ENCODE measurements around the gene DUSP5.
"Not testable (repeated sequence)": the region's sequence is repeated elsewhere in the genome, so short reads cannot be mapped to it uniquely, and the experiment has no call there.

Gene DUSP5, protein sequence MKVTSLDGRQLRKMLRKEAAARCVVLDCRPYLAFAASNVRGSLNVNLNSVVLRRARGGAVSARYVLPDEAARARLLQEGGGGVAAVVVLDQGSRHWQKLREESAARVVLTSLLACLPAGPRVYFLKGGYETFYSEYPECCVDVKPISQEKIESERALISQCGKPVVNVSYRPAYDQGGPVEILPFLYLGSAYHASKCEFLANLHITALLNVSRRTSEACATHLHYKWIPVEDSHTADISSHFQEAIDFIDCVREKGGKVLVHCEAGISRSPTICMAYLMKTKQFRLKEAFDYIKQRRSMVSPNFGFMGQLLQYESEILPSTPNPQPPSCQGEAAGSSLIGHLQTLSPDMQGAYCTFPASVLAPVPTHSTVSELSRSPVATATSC

DNA sequence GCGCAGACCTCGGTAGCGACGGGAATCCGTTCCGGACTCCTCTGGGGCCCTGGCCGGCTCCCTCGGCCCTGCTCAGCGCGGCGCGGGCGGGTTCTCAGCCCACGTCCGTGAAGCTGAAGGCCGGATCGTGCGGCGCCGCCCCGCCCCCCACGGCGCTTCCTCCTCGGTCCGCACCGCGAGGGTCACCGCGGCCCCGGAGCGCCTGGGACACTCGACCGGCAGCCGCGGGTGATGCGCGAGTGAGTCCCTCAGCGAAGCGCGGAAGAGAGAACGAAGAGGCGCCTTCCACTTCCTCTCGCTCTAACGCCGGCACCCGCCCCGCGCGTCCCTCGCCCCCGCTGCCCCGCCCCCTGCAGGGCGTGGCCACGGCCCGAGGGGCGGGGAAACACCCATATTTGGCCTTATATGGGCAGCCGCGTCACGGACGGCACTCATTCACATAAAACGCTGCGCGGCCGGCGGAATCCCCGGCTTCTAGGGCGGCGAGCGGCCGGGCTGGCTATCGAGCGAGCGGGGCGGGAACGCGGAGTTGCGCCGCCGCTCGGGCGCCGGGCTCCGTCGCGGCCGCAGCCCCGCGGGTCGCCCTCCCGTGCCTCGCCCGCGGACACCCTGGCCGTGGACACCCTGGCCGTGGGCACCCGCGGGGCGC is at the start of gene DUSP5:
Gene DUSP5 (plus strand): TSS at position 470 of the 649 bp plus-strand sequence. CDS start 215 bp downstream, outside the sequence.
- H3K27ac Mint-ChIP-seq, result peak within 1 kb of the TSS; percentile 89
- no peaks in the 10 kb centered on the region for H3K9me3 Mint-ChIP-seq (ENCODE audit: low read depth)
- H3K4me1 Mint-ChIP-seq (ENCODE audit: low read depth), result peaks cover 56% of the 10 kb centered on the region
- no peaks in the 10 kb centered on the region for H3K27me3 Mint-ChIP-seq
- H3K36me3 Mint-ChIP-seq, result peaks cover 10% of the 10 kb centered on the region
- peak within 1 kb of the TSS; percentile 95 for H3K4me3 Mint-ChIP-seq

- Mint-ChIP-seq H3K27me3 (peaks cover 1% of the 10 kb centered on the region), H3K9me3 (ENCODE audit: low read depth) (no peaks in the 10 kb centered on the region), H3K4me1 (ENCODE audit: low read depth) (no peaks in the 10 kb centered on the region), H3K36me3 (no peaks in the 10 kb centered on the region), H3K27ac (no peak overlapping the region), H3K4me3 (no peak overlapping the region)
Observed at GRCh38 chr10:110448682-110449418, 48.9 kb upstream of the DUSP5 start.

- no peaks in the 10 kb centered on the region for H3K27me3 Mint-ChIP-seq
- peak overlapping the region; percentile 47 for H3K27ac Mint-ChIP-seq
- H3K9me3 Mint-ChIP-seq (ENCODE audit: low read depth), result no peaks in the 10 kb centered on the region
- H3K4me3 Mint-ChIP-seq, result no peak overlapping the region
- peaks cover 23% of the 10 kb centered on the region for H3K4me1 Mint-ChIP-seq (ENCODE audit: low read depth)
- no peaks in the 10 kb centered on the region for H3K36me3 Mint-ChIP-seq
Observed at GRCh38 chr10:110455446-110455845, 42.3 kb upstream of the DUSP5 start.

DNA sequence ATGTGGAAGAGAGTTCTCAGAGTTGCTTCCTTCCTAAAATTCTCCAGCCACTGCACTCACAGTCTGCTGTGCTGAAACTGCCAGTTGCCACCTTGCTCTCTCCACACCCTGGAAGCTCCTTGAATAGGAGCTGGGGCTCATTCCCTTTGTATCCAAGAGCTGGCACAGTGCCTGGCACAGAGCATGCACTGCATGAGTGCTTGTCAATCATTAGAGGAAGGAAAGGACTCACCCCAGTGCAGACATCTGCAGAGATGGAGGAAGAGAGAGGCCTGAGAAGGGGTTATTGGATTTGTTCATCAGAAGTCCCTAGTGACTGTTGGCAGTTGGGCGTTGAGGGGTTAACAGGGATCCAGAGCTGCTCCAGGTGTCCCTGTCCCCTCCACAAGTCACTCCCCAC is 41.7 kb upstream of the DUSP5 start:
- H3K4me1 Mint-ChIP-seq (ENCODE audit: low read depth), result peaks cover 27% of the 10 kb centered on the region
- no peak overlapping the region for H3K27ac Mint-ChIP-seq
- H3K9me3 Mint-ChIP-seq (ENCODE audit: low read depth), result no peaks in the 10 kb centered on the region
- no peak overlapping the region for H3K4me3 Mint-ChIP-seq
- H3K27me3 Mint-ChIP-seq, result no peaks in the 10 kb centered on the region
- no peaks in the 10 kb centered on the region for H3K36me3 Mint-ChIP-seq

DNA sequence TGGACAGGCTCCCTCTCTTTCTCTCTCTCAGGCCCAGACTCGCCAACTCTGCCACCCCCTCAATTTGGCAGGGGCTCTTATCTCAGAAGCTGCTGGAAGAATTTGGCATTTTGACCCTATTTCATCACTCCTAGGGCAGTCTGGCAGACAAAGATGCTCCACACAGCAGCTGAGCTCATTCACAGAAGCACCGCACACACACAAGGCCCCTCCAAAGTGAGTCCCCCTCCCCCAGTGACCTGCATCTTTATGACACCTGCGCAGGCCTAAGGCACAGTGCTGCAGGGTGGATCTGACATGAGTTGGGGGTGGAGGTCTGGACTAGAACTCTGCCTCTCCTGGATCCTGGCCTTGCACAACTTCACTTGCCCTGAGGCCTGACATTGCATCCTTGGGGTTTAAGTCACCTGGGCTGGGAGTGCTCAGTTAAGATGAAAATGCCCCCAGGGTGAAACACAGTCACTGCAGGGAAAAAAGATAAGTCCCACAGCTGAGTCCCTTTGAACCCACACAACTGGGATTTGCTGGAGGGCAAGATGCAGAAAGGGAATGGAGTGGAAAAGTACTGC is 41.1 kb upstream of the DUSP5 start:
- no peaks in the 10 kb centered on the region for H3K36me3 Mint-ChIP-seq
- H3K4me1 Mint-ChIP-seq (ENCODE audit: low read depth), result peaks cover 31% of the 10 kb centered on the region
- no peak overlapping the region for H3K27ac Mint-ChIP-seq
- H3K4me3 Mint-ChIP-seq, result no peak overlapping the region
- no peaks in the 10 kb centered on the region for H3K27me3 Mint-ChIP-seq
- no peaks in the 10 kb centered on the region for H3K9me3 Mint-ChIP-seq (ENCODE audit: low read depth)

- Mint-ChIP-seq H3K27me3 (peaks cover 1% of the 10 kb centered on the region), H3K4me1 (ENCODE audit: low read depth) (peaks cover 32% of the 10 kb centered on the region), H3K36me3 (no peaks in the 10 kb centered on the region), H3K27ac (no peak overlapping the region), H3K4me3 (no peak overlapping the region), H3K9me3 (ENCODE audit: low read depth) (no peaks in the 10 kb centered on the region)
Observed at GRCh38 chr10:110457851-110458250, 39.9 kb upstream of the DUSP5 start.

GRCh38 chr10:110458266-110458920 is 39.3 kb upstream of the DUSP5 start:
- H3K36me3 Mint-ChIP-seq, result no peaks in the 10 kb centered on the region
- H3K4me3 Mint-ChIP-seq, result no peak overlapping the region
- no peak overlapping the region for H3K27ac Mint-ChIP-seq
- peaks cover 1% of the 10 kb centered on the region for H3K27me3 Mint-ChIP-seq
- no peaks in the 10 kb centered on the region for H3K9me3 Mint-ChIP-seq (ENCODE audit: low read depth)
- H3K4me1 Mint-ChIP-seq (ENCODE audit: low read depth), result peaks cover 32% of the 10 kb centered on the region

- H3K36me3 Mint-ChIP-seq, result no peaks in the 10 kb centered on the region
- no peaks in the 10 kb centered on the region for H3K9me3 Mint-ChIP-seq (ENCODE audit: low read depth)
- no peak overlapping the region for H3K4me3 Mint-ChIP-seq
- peaks cover 1% of the 10 kb centered on the region for H3K27me3 Mint-ChIP-seq
- H3K4me1 Mint-ChIP-seq (ENCODE audit: low read depth), result peaks cover 32% of the 10 kb centered on the region
- no peak overlapping the region for H3K27ac Mint-ChIP-seq
Observed at GRCh38 chr10:110459600-110459999, 38.1 kb upstream of the DUSP5 start.

GRCh38 chr10:110460111-110460809 is 37.4 kb upstream of the DUSP5 start:
- H3K9me3 Mint-ChIP-seq (ENCODE audit: low read depth), result no peaks in the 10 kb centered on the region
- no peaks in the 10 kb centered on the region for H3K36me3 Mint-ChIP-seq
- H3K27ac Mint-ChIP-seq, result no peak overlapping the region
- peaks cover 28% of the 10 kb centered on the region for H3K4me1 Mint-ChIP-seq (ENCODE audit: low read depth)
- H3K4me3 Mint-ChIP-seq, result no peak overlapping the region
- peaks cover 1% of the 10 kb centered on the region for H3K27me3 Mint-ChIP-seq

DNA sequence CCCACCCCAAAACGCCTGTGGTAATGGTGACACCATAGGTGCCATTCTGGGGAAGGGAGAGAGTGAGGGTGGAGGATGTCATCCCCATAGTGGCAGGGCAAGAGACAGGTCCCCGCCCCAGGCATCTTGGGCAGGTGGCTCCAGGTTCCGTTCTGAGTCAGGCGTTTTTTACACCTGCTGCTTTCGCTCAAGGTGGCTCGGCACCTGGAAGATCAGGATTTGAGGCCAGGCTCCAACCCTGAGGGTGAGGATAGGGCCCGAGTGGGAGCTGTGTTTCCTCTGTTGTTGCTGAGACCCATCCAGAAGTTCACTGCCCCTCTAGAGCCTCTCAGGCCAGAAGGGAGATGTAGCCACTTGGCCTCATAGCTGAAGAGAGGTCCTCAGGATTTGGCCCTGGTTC is 36.6 kb upstream of the DUSP5 start:
- H3K4me1 Mint-ChIP-seq (ENCODE audit: low read depth), result peaks cover 20% of the 10 kb centered on the region
- no peaks in the 10 kb centered on the region for H3K9me3 Mint-ChIP-seq (ENCODE audit: low read depth)
- no peak overlapping the region for H3K27ac Mint-ChIP-seq
- H3K36me3 Mint-ChIP-seq, result no peaks in the 10 kb centered on the region
- peaks cover 1% of the 10 kb centered on the region for H3K27me3 Mint-ChIP-seq
- H3K4me3 Mint-ChIP-seq, result no peak overlapping the region

GRCh38 chr10:110461530-110461929 is 36.2 kb upstream of the DUSP5 start:
- peaks cover 17% of the 10 kb centered on the region for H3K4me1 Mint-ChIP-seq (ENCODE audit: low read depth)
- peaks cover 1% of the 10 kb centered on the region for H3K27me3 Mint-ChIP-seq
- no peak overlapping the region for H3K4me3 Mint-ChIP-seq

DNA sequence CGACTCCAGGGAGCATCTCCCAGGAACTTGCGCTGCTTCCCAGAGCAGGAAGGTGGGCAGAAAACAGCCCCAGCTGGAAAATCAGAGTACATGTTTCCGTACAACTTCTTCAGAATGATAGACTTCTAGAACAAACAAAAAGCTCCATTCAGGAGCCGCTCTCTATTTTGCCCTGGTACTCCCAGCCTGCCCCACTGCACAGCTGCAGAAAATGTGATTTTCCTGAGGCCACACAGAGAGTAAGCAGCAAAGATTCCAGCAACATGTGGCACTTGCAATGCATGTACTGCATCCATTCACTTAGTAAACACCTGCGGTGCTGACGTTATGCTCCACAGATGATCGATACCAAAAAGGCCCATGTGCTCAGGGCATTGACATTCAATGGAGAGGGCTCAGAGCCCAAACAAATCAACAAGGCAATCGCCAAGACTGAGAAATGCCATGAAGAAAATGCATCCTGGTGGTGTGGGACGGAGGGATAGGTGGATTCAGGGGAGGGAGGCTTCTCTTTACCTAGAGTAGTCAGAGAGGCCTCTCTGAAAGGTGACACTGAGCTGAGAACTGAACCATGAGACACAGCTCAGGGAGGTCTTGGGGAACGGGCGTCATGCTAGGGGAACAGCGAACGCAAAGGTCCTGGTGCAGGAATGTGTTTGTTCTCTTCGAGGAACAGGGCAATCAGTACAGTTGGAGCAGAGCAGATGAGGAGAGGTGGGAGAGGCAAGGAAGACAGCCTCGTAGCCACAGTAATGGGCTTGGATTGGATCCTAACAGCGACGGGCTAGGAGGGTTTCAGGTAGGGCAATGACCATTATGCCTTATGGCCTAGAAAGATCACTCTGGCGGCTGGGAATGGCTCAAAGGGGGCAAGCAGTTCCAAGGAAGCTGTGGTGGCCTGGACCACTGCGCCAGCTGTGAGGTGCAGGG is 35.3 kb upstream of the DUSP5 start:
- Mint-ChIP-seq H3K36me3 (no peaks in the 10 kb centered on the region), H3K27ac (no peak overlapping the region), H3K4me1 (ENCODE audit: low read depth) (peaks cover 16% of the 10 kb centered on the region), H3K27me3 (peaks cover 1% of the 10 kb centered on the region), H3K4me3 (no peak overlapping the region), H3K9me3 (ENCODE audit: low read depth) (no peaks in the 10 kb centered on the region)

More at GRCh38 chr10:110461530-110461929, 36.2 kb upstream of the DUSP5 start:
- Mint-ChIP-seq H3K36me3 (no peaks in the 10 kb centered on the region), H3K27ac (peak overlapping the region; percentile 41), H3K9me3 (ENCODE audit: low read depth) (no peaks in the 10 kb centered on the region)

DNA sequence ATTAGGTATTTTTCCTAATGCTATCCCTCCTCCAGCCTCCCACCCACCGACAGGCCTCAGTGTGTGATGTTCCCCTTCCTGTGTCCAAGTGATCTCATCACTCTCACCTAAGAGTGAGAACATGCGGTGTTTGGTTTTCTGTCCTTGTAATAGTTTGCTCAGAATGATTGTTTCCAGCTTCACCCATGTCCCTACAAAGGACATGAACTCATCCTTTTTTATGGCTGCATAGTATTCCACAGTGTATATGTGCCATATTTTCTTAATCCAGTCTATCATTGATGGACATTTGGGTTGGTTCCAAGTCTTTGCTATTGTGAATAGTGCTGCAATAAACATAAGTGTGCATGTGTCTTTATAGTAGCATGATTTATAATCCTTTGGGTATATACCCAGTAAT is 29.4 kb upstream of the DUSP5 start:
- H3K36me3 Mint-ChIP-seq; H3K27me3 Mint-ChIP-seq; H3K4me3 Mint-ChIP-seq; H3K4me1 Mint-ChIP-seq (ENCODE audit: low read depth); H3K9me3 Mint-ChIP-seq (ENCODE audit: low read depth); H3K27ac Mint-ChIP-seq: not testable (repeated sequence)

All from activated naive CD8-positive, alpha-beta T cell (primary cell).